HepG2 (cell line): ENCODE data around the gene CRIP1. TPM values are rescaled to one million over a fixed set of nuclear protein-coding genes. Genes with fewer than 3 reads are reported as not detected.

ENCODE experiments used
- CSRNP1 ChIP-seq: sonication (generic); formaldehyde crosslinking; IDR thresholded peaks from 2 replicates; pipeline ENCODE4 v1.8.1; 2023; ENCODE audit warnings: mild to moderate bottlenecking, missing genetic modification reagents
- EED ChIP-seq: sonication (generic); formaldehyde crosslinking; IDR thresholded peaks from 2 replicates; pipeline ENCODE4 v1.5.0; 2020; ENCODE audit warnings: mild to moderate bottlenecking, missing genetic modification reagents
- POLR2AphosphoS2 ChIP-seq: IDR thresholded peaks from 2 replicates; pipeline ENCODE4 v1.6.1; 2011; ENCODE audit warnings: low read depth, low read length, improper control_type of control experiment
- THYN1 ChIP-seq: sonication (generic); formaldehyde crosslinking; IDR thresholded peaks from 2 replicates; pipeline ENCODE4 v1.8.1; 2023; ENCODE audit warnings: low read depth, mild to moderate bottlenecking, moderate library complexity, missing genetic modification reagents, borderline replicate concordance
- ZBTB38 ChIP-seq: sonication (generic); formaldehyde crosslinking; IDR thresholded peaks from 2 replicates; pipeline ENCODE4 v1.5.1; 2020; ENCODE audit warnings: mild to moderate bottlenecking, missing genetic modification reagents
- ZBTB8A ChIP-seq: sonication (generic); formaldehyde crosslinking; IDR thresholded peaks from 2 replicates; pipeline ENCODE4 v1.4.0; 2020; ENCODE audit warnings: mild to moderate bottlenecking, low read depth, missing genetic modification reagents, borderline replicate concordance
- ZNF800 ChIP-seq: sonication (generic); formaldehyde crosslinking; IDR thresholded peaks from 2 replicates; pipeline ENCODE4 v1.4.0; 2020; ENCODE audit warnings: missing genetic modification reagents
- ZSCAN31 ChIP-seq: sonication (generic); formaldehyde crosslinking; IDR thresholded peaks from 2 replicates; pipeline ENCODE4 v1.5.0; 2020; ENCODE audit warnings: low read depth, mild to moderate bottlenecking, missing genetic modification reagents
- polyA plus RNA-seq, 8 experiments: library from polyadenylated mRNA; depleted of rRNA in 3 of 8; stranded (reverse) in 7 of 8; unstranded in 1 of 8; fragments of >200 nt; fragmentation: Illumina TruSeq in 4 of 8; extraction: Trizol in 4 of 8; gene quantifications; 2 replicates each; pipeline versions ENCODE4 v1.2.1 to v1.2.3, GENCODE V29; 2011 to 2016; ENCODE audit warnings: low read depth in 4 of 8, missing spikeins in 1 of 8, mixed read lengths in 1 of 8; ENCODE audit not compliant: insufficient read depth in 1 of 8
- total RNA-seq, 5 experiments: library from RNA; depleted of rRNA; stranded (reverse); fragments of >200 nt; fragmentation: Illumina TruSeq; extraction: Trizol; gene quantifications; 2 replicates each; pipeline ENCODE4 v1.2.3, GENCODE V29; 2016; ENCODE audit warnings: low read depth in 1 of 5
- TF ChIP-seq, protein P1 (sequence below): IDR thresholded peaks from 2 replicates; pipeline ENCODE4 v1.6.1; 2016
- TF ChIP-seq, protein P2 (sequence below), 2 experiments: sonication (generic) in 1 of 2; formaldehyde crosslinking in 1 of 2; IDR thresholded peaks; 2 replicates each; pipeline versions ENCODE4 v1.6.1 to v1.9.0; 2014 to 2022; ENCODE audit warnings: antibody characterized with exemption in 1 of 2, borderline replicate concordance in 1 of 2, inconsistent platforms in 1 of 2, low read depth in 1 of 2, missing genetic modification reagents in 1 of 2
- TF ChIP-seq, protein P3 (sequence below): sonication (generic); formaldehyde crosslinking; IDR thresholded peaks from 2 replicates; pipeline ENCODE4 v1.5.0; 2020; ENCODE audit warnings: missing genetic modification reagents
- TF ChIP-seq, protein P4 (sequence below): sonication (generic); formaldehyde crosslinking; IDR thresholded peaks from 2 replicates; pipeline ENCODE4 v1.4.0; 2020; ENCODE audit warnings: missing genetic modification reagents, borderline replicate concordance

Gene CRIP1
- total and polyA plus RNA-seq, 2 of the 13 experiments (the other 11 are each of a cell fraction or from before 2014, with no cell fraction given) = 53.9 to 59.5 TPM

DNA sequence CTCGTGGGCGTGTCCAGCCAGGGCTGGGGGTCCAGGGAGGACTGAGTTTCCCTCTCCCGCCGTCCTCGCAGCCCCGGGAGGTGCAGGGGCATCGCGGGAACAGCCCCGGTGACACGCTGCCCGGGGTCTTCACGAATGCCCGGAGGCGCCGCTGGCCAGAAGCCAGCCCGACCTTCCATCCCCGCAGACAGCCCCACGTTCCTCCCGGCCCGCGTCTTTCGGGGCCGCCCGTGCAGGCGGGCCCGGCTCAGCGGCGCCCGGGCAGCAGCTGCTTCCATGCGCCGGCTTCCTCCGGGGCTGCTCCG is 3.5 kb downstream of the CRIP1 start (continued):
- TF ChIP-seq CSRNP1 (CRISPR knock-in tag) = no peak
- TF ChIP-seq, protein P1, sequence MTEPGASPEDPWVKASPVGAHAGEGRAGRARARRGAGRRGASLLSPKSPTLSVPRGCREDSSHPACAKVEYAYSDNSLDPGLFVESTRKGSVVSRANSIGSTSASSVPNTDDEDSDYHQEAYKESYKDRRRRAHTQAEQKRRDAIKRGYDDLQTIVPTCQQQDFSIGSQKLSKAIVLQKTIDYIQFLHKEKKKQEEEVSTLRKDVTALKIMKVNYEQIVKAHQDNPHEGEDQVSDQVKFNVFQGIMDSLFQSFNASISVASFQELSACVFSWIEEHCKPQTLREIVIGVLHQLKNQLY (CRISPR knock-in tag) = no peak
- no peak for TF ChIP-seq ZBTB8A
- TF ChIP-seq ZNF800 (CRISPR knock-in tag) = no peak
- TF ChIP-seq, protein P2, sequence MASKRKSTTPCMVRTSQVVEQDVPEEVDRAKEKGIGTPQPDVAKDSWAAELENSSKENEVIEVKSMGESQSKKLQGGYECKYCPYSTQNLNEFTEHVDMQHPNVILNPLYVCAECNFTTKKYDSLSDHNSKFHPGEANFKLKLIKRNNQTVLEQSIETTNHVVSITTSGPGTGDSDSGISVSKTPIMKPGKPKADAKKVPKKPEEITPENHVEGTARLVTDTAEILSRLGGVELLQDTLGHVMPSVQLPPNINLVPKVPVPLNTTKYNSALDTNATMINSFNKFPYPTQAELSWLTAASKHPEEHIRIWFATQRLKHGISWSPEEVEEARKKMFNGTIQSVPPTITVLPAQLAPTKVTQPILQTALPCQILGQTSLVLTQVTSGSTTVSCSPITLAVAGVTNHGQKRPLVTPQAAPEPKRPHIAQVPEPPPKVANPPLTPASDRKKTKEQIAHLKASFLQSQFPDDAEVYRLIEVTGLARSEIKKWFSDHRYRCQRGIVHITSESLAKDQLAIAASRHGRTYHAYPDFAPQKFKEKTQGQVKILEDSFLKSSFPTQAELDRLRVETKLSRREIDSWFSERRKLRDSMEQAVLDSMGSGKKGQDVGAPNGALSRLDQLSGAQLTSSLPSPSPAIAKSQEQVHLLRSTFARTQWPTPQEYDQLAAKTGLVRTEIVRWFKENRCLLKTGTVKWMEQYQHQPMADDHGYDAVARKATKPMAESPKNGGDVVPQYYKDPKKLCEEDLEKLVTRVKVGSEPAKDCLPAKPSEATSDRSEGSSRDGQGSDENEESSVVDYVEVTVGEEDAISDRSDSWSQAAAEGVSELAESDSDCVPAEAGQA (IDR thresholded peaks at IDR 0.05; ENCODE audit: low read depth) = no peak
- TF ChIP-seq, protein P2 (CRISPR knock-in tag; IDR thresholded peaks at IDR 0.05; ENCODE audit: borderline replicate concordance) = no peak
- TF ChIP-seq, protein P3, sequence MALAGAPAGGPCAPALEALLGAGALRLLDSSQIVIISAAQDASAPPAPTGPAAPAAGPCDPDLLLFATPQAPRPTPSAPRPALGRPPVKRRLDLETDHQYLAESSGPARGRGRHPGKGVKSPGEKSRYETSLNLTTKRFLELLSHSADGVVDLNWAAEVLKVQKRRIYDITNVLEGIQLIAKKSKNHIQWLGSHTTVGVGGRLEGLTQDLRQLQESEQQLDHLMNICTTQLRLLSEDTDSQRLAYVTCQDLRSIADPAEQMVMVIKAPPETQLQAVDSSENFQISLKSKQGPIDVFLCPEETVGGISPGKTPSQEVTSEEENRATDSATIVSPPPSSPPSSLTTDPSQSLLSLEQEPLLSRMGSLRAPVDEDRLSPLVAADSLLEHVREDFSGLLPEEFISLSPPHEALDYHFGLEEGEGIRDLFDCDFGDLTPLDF = no peak
- no peak for TF ChIP-seq POLR2AphosphoS2
- TF ChIP-seq, protein P4, sequence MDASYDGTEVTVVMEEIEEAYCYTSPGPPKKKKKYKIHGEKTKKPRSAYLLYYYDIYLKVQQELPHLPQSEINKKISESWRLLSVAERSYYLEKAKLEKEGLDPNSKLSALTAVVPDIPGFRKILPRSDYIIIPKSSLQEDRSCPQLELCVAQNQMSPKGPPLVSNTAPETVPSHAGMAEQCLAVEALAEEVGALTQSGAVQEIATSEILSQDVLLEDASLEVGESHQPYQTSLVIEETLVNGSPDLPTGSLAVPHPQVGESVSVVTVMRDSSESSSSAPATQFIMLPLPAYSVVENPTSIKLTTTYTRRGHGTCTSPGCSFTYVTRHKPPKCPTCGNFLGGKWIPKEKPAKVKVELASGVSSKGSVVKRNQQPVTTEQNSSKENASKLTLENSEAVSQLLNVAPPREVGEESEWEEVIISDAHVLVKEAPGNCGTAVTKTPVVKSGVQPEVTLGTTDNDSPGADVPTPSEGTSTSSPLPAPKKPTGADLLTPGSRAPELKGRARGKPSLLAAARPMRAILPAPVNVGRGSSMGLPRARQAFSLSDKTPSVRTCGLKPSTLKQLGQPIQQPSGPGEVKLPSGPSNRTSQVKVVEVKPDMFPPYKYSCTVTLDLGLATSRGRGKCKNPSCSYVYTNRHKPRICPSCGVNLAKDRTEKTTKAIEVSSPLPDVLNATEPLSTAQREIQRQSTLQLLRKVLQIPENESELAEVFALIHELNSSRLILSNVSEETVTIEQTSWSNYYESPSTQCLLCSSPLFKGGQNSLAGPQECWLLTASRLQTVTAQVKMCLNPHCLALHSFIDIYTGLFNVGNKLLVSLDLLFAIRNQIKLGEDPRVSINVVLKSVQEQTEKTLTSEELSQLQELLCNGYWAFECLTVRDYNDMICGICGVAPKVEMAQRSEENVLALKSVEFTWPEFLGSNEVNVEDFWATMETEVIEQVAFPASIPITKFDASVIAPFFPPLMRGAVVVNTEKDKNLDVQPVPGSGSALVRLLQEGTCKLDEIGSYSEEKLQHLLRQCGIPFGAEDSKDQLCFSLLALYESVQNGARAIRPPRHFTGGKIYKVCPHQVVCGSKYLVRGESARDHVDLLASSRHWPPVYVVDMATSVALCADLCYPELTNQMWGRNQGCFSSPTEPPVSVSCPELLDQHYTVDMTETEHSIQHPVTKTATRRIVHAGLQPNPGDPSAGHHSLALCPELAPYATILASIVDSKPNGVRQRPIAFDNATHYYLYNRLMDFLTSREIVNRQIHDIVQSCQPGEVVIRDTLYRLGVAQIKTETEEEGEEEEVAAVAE (CRISPR knock-in tag) = no peak
- TF ChIP-seq ZBTB38 (CRISPR knock-in tag) = no peak
- no peak for TF ChIP-seq ZSCAN31 (CRISPR knock-in tag)
- TF ChIP-seq EED = no peak
- TF ChIP-seq THYN1 (CRISPR knock-in tag) = no peak
